Upper lobe of right lung (tissue), 1 donor: ENCODE data around the gene GPR37. TPM values are rescaled to one million over a fixed set of nuclear protein-coding genes. Genes with fewer than 3 reads are reported as not detected.

ENCODE experiments used
- ATAC-seq: fragments of 200-7000 bp; cut with Tn5 transposase; one replicate; pipeline ENCODE4 v1.9.1; 2020; ENCODE audit warnings: mild to moderate bottlenecking, moderate library complexity
- DNase-seq: peaks from one replicate; pipeline ENCODE4 v3.0.0-alpha.2; 2020
- H3K27ac ChIP-seq: fragments of 200-600 bp; one replicate; pipeline ENCODE4 v1.8.0; 2022
- H3K27me3 ChIP-seq: fragments of 200-600 bp; one replicate; pipeline ENCODE4 v1.8.0; 2022; ENCODE audit warnings: mild to moderate bottlenecking
- H3K36me3 ChIP-seq: fragments of 200-600 bp; one replicate; pipeline ENCODE4 v1.8.0; 2022
- H3K4me1 ChIP-seq: fragments of 200-600 bp; one replicate; pipeline ENCODE4 v1.8.0; 2022
- H3K4me3 ChIP-seq: fragments of 200-600 bp; one replicate; pipeline ENCODE4 v1.8.0; 2022; ENCODE audit warnings: mild to moderate bottlenecking
- H3K9me3 ChIP-seq: fragments of 200-600 bp; one replicate; pipeline ENCODE4 v1.8.0; 2022
- intact Hi-C: fragments of 100-400 bp; cut with DNase I; formaldehyde crosslinking; loops from one replicate; pipeline ENCODE4 v1.11.0; 2022
- total RNA-seq: library from RNA; stranded (reverse); fragmentation: NEBNext Ultra II Directional; extraction: Animal tissue kit (Norgen Biotek cat#: 25700); gene quantifications from one replicate; pipeline ENCODE4 v1.2.1, GENCODE V29; 2021
- TF ChIP-seq, protein P1 (sequence below): fragments of 200-600 bp; IDR thresholded peaks from one replicate; pipeline ENCODE4 v1.8.0; 2022; ENCODE audit warnings: antibody characterized with exemption
- donor health status: DM: no; HTN: yes; CAD: no; lungs with severe emphysema.

The GPR37 gene
- total RNA-seq, 1 donor from 2014 or later: 0.96 TPM

DNA sequence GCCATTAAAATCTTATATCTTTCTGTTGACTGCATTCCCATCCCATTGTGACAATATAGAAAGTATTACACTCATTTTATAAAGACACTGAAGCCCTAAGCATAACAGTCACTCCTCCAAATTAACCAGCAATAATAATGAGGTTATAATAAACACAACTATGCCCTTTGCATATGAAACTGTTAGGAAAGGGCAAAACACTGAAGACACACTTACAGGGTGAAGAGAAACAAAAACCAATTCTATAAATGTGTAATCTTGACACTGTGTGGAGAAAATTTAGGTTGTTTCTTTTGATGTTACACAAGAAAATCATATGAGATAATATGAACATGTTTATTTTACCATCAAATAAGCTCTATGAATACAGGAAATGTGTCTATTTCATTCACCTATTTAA, 14.0 kb upstream of the GPR37 start:
- no peak for ATAC-seq
- intact Hi-C loops: no loop called here

GRCh38 chr7:124779194-124779593, 13.6 kb upstream of the GPR37 start:
- no peaks in the 10 kb centered on the region for H3K4me1 ChIP-seq
- no peaks in the 10 kb centered on the region for H3K27me3 ChIP-seq
- H3K27ac ChIP-seq: no peak overlapping the region
- intact Hi-C loops: no loop called here
- no peaks in the 10 kb centered on the region for H3K9me3 ChIP-seq
- H3K36me3 ChIP-seq: no peaks in the 10 kb centered on the region
- DNase-seq (no peak), ATAC-seq (peak; percentile 60)
- TF ChIP-seq, protein P1, sequence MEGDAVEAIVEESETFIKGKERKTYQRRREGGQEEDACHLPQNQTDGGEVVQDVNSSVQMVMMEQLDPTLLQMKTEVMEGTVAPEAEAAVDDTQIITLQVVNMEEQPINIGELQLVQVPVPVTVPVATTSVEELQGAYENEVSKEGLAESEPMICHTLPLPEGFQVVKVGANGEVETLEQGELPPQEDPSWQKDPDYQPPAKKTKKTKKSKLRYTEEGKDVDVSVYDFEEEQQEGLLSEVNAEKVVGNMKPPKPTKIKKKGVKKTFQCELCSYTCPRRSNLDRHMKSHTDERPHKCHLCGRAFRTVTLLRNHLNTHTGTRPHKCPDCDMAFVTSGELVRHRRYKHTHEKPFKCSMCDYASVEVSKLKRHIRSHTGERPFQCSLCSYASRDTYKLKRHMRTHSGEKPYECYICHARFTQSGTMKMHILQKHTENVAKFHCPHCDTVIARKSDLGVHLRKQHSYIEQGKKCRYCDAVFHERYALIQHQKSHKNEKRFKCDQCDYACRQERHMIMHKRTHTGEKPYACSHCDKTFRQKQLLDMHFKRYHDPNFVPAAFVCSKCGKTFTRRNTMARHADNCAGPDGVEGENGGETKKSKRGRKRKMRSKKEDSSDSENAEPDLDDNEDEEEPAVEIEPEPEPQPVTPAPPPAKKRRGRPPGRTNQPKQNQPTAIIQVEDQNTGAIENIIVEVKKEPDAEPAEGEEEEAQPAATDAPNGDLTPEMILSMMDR: no peak
- no peak overlapping the region for H3K4me3 ChIP-seq

More for the DNA sequence above, 14.0 kb upstream of the GPR37 start:
- TF ChIP-seq, protein P1: no peak
- H3K36me3 ChIP-seq: no peaks in the 10 kb centered on the region
- no peaks in the 10 kb centered on the region for H3K27me3 ChIP-seq
- H3K9me3 ChIP-seq: no peaks in the 10 kb centered on the region
- DNase-seq: no peak
- H3K4me1 ChIP-seq: no peaks in the 10 kb centered on the region
- H3K27ac ChIP-seq: no peak overlapping the region
- no peak overlapping the region for H3K4me3 ChIP-seq

- DNase-seq (no peak), ATAC-seq (no peak)
- H3K27ac ChIP-seq: no peak overlapping the region
- no peaks in the 10 kb centered on the region for H3K9me3 ChIP-seq
- H3K36me3 ChIP-seq: no peaks in the 10 kb centered on the region
- no peak overlapping the region for H3K4me3 ChIP-seq
- TF ChIP-seq, protein P1: no peak
- no peaks in the 10 kb centered on the region for H3K4me1 ChIP-seq
- intact Hi-C loops: no loop called here
- H3K27me3 ChIP-seq: no peaks in the 10 kb centered on the region
Observed at GRCh38 chr7:124777268-124777667, 11.7 kb upstream of the GPR37 start.

DNA sequence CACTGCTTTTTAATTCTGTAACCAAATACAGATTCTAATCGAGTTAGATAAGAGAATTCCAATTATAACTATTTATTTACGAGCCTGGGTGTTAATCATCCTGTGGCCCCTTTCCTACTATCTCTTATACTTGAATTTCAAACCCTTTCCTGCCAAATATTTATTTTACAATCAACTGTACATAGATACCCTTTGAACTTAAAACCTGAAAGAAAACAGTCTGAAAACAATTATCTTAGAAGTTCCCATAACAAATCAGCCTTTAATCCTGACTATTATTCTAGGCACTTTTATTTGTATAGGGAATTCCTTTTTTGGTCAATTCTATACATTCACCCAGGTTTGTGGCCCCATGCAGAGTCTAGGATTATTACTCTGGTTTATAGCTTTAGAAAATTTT, 10.6 kb upstream of the GPR37 start:
- intact Hi-C loops: no loop called here

GRCh38 chr7:124775422-124775821, 9.8 kb upstream of the GPR37 start:
- intact Hi-C loops: no loop called here
- H3K27me3 ChIP-seq: no peaks in the 10 kb centered on the region
- H3K4me1 ChIP-seq: no peaks in the 10 kb centered on the region
- H3K36me3 ChIP-seq: no peaks in the 10 kb centered on the region
- TF ChIP-seq, protein P1: no peak
- no peak overlapping the region for H3K4me3 ChIP-seq
- ATAC-seq (no peak), DNase-seq (no peak)
- H3K9me3 ChIP-seq: no peaks in the 10 kb centered on the region
- no peak overlapping the region for H3K27ac ChIP-seq

More for the DNA sequence above, 10.6 kb upstream of the GPR37 start:
- no peaks in the 10 kb centered on the region for H3K4me1 ChIP-seq
- ATAC-seq: no peak
- no peaks in the 10 kb centered on the region for H3K36me3 ChIP-seq
- no peaks in the 10 kb centered on the region for H3K27me3 ChIP-seq
- no peak for DNase-seq
- no peaks in the 10 kb centered on the region for H3K9me3 ChIP-seq
- TF ChIP-seq, protein P1: no peak
- no peak overlapping the region for H3K27ac ChIP-seq
- no peak overlapping the region for H3K4me3 ChIP-seq

DNA sequence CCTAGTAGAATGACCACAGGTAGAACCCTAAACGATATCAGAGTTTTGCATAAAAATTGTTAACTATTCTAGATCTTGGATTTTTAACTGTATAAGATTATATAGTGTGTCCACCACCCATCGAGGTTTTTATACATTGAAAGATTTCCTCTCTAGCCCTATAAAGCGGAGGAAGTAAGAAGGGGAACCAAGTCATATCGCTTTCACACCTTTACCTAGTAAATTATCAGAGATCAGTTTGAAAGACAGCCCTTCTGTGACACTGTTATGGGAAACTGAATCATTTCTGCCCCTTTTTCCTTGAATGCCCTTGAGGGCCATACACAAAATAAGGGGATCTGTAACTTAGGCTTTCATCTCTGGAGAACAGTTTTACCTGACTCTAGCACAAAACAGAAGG, 8.3 kb upstream of the GPR37 start:
- H3K4me1 ChIP-seq: no peaks in the 10 kb centered on the region
- no peaks in the 10 kb centered on the region for H3K36me3 ChIP-seq
- ATAC-seq (no peak), DNase-seq (no peak)
- no peak overlapping the region for H3K27ac ChIP-seq
- intact Hi-C loops: no loop called here
- no peaks in the 10 kb centered on the region for H3K27me3 ChIP-seq
- H3K4me3 ChIP-seq: no peak overlapping the region
- TF ChIP-seq, protein P1: no peak
- H3K9me3 ChIP-seq: no peaks in the 10 kb centered on the region
